IPS-NIHi7 (cell line): Measurements from ENCODE around the gene VN1R5.
"Not testable (repeated sequence)": the region's sequence is repeated elsewhere in the genome, so short reads cannot be mapped to it uniquely, and the experiment has no call there.

Experiments
- DNase-seq: peaks from one replicate; pipeline ENCODE4 v3.0.0; 2012; ENCODE audit warnings: mixed read lengths; ENCODE audit errors: extremely low spot score

The VN1R5 gene

DNA sequence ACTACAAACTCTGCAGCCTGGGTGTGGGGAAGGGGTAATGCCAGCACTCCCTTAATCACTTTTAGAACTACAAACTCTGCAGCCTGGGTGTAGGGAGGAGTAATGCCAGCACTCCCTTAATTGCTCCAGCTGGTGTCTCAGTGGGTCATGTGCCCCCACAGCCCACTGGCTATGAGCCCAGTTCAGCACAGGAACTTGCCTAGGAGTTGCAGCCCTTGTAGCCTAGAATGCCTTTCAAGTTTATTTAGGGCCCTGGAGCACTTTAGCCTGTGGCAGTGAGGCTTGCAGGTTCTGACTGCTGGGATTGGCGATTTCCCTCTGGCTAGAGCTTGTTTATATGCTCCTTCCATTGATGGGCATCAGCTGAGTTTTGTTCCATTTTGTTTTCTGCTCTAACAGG is 17.1 kb downstream of the VN1R5 start:
- no peak for DNase-seq

DNA sequence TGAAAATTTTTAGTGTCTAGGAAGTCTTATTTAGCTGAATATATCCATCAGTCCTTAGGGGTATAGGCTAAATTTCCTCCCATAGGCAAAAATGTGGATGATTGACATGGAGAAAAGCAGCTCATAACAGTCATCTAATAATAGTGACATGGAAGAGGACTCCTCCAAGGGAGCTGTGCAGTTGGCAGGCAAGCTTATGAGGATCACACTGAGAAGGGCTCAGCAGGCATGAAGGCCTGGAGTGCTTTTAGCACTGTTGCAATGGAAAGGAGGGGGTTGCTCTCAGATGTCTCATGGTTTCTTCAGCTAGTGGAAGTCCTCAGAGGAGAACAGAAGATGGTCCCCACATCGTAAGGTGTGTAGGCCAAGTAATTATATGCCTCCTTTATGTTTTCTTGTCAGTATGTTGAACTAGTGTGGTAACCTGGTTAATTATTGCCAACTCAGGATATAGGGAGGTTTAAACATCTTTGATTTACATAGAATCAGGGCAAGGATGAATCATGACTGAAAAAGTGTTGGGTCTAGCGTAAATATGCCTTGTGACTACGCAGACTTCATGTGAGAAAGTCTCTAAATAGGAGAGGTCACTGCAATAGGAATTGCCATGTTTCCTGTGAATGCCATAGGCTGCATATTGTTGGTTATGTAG is 18.9 kb downstream of the VN1R5 start:
- no peak for DNase-seq

DNA sequence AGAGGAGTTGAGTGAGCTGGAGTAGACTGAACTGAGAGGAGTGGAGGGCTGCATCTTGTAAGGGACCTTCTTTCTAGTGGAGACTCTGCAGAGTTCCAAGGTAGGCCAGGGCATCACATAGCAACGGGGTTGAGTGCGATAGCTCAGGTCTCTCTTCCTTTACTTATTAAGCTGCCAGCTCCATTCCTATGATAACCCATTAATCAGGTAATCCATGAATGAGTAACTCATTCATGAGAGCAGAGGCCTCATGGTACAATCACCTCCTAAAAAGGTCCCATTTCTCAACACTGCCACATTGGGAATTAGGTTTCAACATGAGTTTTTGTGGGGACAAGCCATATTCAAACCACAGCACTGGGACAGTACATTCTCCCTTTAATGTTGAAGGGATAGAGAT is 21.3 kb downstream of the VN1R5 start:
- DNase-seq: no peak

DNA sequence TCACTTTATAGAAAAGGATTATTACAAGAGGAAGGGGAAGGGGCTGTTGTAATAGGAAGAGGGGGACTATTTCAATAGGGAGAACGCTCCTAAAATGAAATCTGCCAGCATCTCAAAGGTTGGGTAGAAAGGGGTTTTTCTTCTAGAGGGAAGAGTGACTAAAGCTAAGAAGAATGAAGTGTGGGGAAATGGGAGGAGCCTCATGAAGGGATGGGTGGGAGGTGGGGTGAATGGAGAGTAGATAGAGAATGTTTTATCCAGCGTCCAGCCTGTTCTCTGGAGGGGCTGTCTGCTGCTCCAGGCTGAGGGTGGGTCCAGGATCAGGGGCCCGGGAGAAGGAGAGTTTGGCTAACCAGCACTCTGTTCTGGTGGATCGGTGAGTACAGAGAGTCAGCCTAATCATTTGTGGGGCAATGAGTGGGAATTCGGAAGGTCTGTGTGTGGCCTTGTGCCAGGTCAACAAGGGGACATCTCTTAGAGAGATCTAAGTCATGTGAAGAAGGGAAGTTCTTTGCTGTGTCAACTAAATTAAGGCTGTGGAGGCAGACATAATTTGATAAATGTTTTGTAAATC is 25.2 kb downstream of the VN1R5 start:
- DNase-seq: no peak

DNA sequence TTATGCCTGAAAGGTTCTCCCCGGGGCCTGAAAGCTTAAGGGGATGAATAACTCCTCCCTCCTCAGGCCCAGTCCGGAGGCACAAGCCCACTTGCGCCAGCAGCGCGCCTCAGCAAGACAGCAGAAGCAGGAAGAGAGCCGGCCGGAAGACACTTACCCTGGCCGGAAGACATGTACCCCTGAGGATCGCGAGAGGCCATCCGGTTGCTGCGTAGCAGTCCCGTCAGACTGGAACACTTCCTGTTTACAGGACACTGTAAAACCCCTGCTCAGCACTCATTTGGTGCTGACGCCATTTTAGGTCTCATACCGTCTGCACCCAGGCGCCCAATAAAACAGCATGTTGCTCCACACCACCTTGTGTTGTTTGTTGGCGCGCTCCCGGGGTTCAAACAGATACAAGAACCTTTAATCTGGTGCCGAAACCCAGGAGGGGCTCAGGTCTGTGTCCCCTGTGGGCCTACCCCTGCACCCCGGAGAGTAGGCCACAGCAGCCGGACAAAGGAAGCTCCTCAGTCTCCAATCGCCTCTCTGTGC is 30.3 kb downstream of the VN1R5 start:
- no peak for DNase-seq

DNA sequence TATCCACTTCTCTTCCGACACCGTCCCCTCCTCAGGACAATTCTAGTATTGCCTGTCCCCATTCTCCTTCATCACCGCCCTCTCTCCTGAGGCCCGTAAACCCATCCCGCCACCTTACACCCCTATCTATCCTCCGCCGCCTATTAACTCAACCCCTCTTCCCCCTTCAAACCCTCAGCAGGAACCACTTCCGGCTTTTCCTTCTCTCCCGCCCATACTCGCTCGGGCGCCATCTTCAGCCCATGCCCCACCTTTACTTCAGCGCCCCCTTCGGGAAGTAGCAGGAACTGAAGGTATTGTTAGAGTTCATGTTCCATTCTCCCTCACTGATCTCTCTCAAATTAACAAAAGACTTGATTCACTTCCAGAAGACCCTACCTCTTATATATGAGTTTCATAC is 31.6 kb downstream of the VN1R5 start:
- DNase-seq: no peak

DNA sequence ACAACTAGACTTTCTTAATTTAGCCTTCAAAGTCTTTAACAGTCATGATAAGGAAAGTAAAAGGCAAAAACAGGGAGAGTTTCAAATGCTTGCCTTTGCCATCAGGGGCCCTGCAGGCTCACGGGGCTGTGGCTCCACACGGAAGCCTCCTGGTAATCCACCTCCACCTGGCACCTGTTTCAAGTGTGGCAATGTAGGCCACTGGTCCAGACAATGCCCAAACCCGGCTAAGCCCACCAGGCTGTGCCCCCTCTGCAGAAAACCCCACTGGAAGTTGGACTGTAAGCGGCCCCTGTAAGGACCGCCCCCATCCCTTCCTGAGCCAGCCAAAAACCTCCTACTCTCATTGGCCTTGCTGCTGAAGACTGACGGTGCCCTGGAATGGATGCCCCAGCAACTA is 32.5 kb downstream of the VN1R5 start:
- no peak for DNase-seq

DNA sequence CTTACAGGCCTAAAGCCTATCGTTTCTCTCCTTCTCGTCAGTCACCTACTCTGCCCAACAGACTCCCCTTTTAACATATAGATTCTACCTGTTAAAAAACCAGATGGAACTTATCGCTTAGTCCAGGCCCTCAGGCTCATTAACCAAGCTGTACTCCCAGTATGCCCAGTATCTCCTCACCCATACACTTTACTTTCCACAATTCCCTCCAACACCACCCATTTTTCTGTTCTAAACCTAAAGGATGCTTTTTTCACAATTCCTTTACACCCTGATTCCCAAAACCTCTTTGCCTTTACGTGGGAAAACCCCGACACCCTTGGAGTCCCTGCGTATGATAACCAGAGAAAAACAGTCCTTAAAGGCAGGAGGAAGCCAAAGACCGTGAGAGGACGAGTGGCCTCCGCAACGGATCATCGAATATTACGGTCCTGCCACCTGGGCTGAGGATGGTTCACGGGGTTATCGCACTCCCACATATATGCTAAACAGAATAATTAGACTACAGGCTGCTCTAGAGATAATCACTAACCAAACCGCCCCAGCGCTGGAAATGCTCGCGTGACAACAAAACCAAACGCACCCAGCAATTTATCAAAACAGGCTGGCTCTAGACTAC is 33.5 kb downstream of the VN1R5 start:
- DNase-seq: not testable (repeated sequence)

DNA sequence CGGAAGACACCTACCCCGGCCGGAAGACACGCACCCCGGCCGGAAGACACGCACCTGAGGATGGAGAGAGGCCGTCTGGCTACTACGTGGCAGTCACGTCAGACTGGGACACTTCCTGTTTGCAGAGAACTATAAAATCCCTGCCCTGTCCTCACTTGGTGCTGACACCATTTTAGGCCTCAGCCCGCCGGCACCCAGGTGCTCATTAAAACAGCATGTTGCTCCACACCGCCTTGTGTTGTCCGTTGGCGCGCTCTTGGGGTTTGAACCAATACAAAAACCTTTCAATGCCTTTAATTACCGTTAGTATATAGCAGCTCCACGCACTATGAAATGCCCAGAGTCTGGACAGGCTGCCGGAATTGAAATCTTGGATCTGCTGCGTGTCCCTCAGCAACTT is 34.7 kb downstream of the VN1R5 start:
- no peak for DNase-seq

DNA sequence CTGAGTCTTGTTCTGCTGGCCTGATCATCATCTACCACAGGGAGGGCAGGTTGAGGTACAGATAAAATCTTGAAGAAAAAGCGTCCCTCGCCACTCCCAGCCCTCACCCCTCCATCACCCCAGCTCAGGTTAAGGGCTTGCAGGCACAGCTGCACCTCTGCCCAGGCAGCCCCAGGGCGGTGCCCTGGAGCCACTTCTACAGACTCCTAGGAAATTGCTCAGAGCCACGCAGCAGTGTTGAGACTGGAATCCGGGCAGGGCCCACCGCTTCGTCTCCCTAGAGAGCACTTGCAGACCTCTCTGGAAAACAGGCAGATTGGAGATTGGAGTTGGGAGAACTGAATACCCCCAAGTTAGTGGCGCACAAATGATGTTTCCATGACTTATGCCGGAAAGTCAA is 35.3 kb downstream of the VN1R5 start:
- DNase-seq: no peak

DNA sequence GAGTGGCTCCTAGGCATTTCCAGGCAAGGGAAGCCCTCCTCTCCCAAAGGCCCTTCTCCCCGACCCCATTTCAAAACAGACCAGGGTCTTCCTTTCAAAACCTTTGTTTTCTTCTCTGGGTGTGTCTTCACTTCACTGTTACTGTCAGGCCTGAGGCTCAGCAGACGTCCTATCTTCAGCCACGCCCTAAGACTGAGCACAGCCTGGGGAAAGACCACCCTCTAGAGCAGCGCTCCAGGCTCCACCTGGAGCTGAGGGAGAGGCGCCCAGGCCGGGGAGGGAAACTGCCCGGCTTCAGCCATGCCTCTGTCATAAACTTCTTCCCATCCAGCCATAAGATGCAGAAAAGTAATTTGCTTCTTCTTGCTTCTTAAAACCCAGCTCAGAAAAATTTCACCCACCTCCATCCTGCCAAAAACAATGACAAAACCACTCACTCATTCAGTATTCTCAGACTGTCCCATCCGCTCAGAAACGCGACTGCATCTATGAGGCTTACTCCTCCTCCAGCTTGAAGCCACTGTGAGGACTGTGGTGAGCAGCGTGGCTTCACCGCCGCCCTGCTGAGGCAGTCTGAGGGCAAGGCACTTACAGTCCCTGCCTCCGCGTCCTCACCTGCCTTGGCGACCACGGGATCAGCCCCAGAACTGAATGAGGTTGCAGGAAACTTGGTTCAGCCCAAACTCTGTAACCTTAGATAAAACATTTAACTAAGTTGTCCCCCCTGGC is 36.1 kb downstream of the VN1R5 start:
- DNase-seq: no peak

DNA sequence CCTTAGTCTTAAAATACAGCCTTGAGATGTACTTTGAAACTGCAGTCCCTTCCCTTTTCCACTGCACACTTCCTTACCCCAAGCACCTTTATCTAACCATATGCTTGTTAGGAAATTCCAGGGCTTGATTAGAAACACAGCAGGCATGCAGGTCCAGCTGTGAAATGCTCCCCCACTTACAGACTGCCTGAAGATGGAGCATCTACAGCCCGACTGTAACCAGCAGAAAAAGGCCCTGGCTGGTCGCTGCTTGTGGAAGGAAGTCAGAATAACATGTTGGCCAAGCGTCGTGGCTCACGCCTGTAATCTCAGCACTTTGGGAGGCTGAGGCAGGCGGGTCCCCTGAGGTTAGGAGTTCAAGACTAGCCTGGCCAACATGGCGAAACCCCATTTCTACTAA is 37.2 kb downstream of the VN1R5 start:
- peak; percentile 47 for DNase-seq

DNA sequence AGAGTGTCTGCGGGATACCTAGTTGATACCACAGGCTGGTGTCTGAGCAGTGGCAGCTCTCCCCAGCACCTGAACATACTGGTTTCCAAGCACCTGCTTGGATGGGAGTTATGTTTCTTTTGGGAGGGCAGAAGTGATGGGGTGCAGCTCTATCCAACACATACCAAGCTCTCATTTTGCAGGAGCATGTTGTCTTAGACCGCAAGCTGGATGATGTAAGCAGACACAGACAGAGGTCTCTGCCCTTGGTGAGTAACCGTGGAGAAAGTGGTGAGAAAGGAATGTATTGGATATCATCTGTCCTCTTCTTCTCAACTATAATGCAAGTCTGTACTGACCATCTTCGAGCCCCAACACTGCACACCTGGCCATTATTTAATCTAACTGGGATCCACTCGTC is 38.4 kb downstream of the VN1R5 start:
- no peak for DNase-seq

DNA sequence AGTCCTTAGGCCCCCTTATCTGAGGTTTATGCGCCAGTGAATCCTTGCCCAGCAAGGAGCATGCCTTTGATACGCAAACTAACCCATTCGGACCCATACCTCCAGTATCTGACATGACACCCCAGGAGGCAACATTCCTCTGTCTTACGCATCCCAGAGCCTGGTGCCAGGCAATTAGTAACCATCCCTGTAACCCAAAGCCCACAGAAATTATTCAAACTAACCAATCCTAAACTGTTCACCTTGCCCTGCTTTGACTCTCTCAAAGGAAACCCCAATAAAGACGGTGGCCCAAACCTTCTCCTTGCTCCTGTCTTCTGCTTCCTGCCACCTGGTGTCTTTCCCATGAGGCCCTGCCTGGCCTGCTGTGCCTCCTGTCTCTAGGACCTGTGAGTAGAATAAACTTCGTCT is 39.4 kb downstream of the VN1R5 start:
- peak; percentile 75 for DNase-seq

DNA sequence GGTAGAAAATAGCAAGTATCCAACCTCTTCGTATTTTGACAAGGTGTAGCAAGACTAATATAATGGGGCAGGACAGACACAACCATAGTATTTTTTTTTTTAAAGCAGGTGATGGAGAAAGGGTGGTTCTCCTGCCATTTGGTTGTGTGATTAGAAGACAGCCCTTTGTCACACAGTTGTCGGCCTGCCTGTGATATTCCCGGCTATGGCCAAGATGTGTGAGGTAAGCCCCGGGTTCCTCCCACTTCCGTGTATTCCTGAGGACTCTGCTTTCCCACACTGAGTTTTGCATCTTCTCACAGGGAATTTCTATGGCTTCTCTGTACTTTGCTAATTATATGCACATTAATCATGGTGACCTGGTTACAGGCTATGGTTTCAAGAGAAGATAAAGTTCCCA is 39.9 kb downstream of the VN1R5 start:
- no peak for DNase-seq

DNA sequence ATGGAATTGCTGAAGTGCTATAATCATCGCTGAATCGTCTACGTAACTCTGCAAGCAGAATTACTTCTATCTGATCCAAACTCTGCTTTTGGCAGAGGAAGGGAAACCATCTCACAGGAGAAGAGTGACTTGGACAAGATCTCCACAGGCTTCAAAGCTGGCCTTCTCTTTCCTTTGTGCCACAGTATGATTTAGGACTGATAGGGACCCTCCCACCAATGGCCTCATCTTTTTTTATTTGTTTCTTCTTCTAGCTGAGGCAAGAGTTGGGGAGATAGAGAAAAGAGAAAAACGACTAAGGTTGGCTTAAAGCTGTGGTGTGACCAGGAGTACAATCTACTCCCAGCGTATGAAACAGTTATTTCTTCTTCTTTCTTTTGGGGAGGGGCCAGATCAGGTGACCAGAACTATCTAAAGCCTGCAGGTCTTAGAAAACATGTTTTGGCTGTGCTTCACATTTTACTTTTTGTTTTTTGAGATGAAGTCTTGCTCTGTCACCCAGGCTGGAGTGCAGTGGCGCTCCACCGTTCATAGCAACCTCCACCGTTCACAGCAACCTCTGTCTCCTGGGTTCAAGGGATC is 40.8 kb downstream of the VN1R5 start:
- no peak for DNase-seq

DNA sequence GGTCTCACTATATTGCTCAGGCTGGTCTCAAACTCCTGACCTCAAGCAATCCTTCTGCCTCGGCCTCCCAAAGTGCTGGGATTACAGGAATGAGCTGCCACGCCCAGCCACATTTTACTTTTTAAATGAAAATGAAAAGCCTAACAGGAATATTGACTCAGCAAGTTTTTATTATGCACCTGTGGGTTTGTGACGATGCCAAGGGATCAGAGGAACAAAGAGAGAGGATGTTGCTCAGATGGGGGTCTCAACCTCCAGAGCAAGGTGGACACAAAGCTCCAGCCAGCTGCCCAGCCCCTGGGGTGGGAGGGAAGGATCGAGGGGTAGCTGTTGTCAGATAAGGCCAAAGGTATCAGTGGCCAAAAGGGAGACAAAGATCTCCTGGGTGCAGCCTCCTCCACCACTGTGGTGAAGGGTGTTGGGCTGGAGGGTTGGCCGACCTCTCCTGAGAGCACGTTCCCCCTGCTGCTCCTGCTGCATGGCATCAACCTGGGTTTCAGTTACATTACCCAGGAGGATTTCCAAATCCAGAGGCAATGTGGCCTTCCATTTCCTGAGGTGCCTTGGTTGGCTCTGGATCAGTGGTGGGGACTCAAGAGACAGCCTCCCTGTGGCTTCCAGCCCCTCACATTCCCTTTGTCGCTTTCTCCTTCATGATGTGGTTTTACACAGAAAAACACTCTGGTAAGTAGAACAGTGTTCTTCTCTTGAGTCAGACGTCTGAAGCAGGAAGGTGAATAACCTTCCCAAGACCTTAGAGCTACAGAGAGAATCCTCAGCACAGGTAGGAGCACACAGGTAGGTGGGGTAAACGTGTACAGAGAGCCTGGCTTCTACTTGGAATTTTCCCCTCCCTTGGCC is 41.6 kb downstream of the VN1R5 start:
- no peak for DNase-seq

DNA sequence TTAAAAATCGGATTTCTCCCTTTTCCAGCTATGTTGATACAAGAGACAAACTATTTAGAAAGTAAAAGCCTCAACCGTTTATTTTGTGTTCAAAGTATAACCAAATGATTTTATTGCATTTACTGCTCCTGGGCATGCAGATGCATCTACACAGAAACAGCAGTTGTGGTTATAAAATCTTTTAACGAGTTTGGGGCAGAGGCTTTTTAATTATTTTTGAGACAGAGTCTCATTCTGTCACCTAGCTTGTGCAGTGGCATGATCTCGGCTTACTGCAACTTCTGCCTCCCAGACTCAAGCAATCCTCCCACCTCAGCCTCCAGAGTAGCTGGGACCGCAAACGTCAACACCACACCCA is 42.2 kb downstream of the VN1R5 start:
- no peak for DNase-seq

DNA sequence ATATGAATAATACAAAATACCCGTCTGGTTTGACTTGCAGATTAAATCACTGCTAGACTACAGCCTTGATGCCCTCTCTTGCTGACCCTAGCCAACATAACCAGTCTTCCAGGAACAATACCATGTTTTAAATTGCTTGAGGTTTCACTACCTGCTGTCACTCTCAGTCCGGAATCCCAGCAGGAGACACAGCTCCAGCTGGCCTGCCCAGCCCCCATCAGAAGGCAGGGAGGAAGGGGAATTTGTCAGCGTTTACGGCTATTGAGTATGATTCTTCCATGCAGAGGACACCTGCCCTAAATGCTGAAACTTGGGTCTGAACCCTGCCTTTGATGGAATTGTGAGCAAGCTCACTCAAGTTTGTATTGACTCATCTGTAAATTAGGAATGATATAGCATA is 42.8 kb downstream of the VN1R5 start:
- DNase-seq: no peak

DNA sequence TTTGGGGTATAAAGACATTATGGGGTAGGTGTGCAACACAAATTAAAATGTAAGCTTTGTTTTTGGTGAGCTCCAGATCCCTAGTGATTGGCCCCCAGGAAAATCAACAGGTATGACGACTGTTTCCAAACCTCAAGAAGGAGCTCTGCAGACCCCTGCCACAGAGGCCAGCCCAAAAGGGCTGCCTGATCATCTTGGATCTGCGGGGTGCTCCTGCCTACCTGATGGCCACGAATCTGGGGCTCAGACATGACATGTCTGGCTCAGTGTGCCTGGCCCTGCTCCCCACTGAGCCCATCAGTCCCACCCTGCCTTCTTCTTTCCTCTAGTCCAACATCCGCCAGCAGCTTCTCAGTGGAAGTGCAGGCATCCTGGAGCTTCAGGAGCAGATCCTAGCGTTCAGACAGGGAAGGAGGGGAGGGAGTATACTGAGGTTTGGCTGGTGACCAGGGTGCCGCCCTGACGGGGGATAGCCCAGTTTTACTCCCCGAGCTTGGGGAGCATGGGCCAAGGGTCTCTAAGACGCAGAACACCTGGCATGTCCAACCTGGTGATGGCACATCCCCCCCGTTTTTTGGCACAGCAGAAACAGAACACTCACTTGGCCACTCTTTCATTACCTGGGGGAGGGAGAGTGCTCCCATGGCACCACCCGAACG is 44.0 kb downstream of the VN1R5 start:
- DNase-seq: no peak
